GM12872 (cell line): ENCODE results near the gene PTBP3.
A peak's percentile ranks its signal among the peaks of the same experiment; 100 is the strongest.

Source experiments
- TF ChIP-seq, protein P1 (sequence below): IDR thresholded peaks from 3 replicates; pipeline ENCODE4 v1.5.1; 2011; ENCODE audit warnings: low read depth, mild to moderate bottlenecking, low read length, moderate library complexity; ENCODE audit not compliant: insufficient read depth

Gene PTBP3

DNA sequence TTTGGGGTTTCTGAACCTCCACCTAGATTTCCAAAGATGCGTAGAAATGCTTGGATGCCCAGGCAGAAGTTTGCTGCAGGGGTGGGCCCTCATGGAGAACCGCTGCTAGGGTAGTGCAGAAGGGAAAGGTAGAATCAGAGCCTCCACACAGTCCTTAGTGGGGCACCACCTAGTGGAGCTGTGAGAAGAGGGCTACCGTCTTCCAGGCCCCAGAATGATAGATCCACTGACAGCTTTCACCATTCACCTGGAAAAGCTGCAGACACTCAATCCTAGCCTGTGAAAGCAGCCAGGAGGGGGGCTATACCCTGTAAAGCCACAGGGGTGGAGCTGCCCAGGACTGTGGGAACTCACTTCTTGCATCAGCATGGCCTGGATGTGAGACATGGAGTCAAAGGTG, 33.2 kb upstream of the PTBP3 start:
- TF ChIP-seq, protein P1, sequence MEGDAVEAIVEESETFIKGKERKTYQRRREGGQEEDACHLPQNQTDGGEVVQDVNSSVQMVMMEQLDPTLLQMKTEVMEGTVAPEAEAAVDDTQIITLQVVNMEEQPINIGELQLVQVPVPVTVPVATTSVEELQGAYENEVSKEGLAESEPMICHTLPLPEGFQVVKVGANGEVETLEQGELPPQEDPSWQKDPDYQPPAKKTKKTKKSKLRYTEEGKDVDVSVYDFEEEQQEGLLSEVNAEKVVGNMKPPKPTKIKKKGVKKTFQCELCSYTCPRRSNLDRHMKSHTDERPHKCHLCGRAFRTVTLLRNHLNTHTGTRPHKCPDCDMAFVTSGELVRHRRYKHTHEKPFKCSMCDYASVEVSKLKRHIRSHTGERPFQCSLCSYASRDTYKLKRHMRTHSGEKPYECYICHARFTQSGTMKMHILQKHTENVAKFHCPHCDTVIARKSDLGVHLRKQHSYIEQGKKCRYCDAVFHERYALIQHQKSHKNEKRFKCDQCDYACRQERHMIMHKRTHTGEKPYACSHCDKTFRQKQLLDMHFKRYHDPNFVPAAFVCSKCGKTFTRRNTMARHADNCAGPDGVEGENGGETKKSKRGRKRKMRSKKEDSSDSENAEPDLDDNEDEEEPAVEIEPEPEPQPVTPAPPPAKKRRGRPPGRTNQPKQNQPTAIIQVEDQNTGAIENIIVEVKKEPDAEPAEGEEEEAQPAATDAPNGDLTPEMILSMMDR, result peak; percentile 54; the same call in 2 of the 3 replicates

DNA sequence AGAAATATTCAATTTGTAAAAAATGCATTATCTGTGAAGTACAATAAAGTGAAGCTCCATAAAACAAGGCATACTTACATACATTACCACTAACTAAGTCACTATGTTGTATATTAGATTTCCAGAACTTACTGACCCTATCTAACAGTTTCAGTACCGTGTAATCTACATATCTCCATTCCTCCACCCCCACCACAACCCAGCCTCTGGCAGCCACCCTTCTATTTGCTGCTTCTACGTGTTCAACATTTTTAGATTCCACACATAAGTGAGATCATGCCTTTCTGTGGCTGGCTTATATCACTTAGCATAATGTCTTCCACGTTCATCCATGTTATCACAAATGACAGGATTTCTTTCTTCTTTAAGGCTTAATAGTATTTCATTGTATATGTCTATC, 31.3 kb upstream of the PTBP3 start:
- TF ChIP-seq, protein P1, result no peak

DNA sequence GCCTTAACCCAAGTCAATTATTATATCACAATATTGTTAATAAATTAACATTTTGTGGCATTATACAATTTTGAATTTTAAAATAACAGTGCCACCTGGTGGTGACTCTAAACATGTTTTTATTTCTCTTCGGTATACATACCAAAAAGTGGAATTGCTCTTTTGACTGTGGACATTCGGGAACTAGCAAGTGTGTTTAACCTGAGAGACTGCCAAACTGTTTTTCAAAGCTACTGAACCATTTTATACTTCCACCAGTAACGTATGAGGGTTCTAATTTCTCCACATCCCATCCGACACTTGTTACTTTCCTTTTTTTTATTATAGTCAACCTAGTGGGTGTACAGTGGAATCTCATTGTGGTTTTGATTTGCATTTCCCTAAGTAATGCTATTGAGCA, 28.2 kb upstream of the PTBP3 start:
- TF ChIP-seq, protein P1, result peak; percentile 17; the same call in 1 of the 3 replicates

DNA sequence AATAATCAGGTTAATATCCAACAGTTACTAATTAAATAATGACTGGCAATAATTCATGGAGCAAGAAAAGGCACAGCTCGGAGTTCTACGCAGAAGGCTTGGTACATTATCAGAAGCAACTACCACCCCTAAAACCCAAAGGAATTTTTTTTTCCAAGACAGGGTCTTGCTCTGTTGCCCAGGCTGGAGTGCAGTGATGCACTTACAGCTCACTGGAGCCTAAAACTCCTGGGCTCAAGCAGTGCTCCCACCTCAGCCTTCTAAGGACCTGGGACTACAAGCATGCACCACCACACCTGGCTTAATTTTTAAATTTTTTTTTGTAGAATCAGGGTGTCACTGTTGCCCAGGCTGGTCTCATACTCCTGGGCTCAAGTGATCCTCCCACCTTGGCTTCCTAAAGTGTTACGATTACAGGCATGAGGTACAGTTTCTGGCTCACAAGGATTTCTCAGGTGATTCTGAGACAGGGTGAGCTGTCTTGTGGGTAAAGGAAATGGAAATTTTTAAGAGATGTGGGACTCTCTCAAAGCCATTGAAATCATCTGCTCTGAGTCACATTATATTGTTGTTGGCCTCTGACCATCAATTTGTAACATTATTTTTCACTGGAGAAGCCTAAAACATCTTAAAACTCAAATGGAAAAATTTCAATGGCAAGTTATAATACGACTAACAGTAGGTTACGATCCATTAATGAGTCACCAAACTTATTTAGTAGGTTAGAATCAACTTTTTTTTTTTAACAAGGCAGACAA, 26.8 kb upstream of the PTBP3 start:
- TF ChIP-seq, protein P1, result no peak

DNA sequence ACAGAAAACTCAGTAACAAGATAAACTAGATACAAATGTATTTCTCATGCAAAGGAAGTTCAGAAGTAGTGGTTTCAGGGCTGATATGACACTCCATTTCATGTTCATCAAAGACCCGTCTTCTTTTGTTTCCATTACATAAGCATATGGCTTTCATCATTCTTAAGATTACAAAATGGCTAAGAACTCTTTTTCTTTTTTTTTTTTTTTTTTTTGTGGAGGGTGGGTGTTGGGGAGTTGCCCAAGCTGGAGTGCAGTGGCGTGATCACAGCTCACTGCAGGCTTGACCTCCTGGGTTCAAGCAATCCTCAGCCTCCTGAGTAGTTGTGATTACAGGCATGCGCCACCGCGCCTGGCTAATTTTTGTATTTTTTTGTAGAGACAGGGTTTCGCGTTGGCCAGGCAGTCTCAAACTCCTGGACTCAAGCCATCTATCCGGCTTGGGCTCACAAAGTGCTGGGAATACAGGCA, 22.0 kb upstream of the PTBP3 start:
- TF ChIP-seq, protein P1, result no peak

DNA sequence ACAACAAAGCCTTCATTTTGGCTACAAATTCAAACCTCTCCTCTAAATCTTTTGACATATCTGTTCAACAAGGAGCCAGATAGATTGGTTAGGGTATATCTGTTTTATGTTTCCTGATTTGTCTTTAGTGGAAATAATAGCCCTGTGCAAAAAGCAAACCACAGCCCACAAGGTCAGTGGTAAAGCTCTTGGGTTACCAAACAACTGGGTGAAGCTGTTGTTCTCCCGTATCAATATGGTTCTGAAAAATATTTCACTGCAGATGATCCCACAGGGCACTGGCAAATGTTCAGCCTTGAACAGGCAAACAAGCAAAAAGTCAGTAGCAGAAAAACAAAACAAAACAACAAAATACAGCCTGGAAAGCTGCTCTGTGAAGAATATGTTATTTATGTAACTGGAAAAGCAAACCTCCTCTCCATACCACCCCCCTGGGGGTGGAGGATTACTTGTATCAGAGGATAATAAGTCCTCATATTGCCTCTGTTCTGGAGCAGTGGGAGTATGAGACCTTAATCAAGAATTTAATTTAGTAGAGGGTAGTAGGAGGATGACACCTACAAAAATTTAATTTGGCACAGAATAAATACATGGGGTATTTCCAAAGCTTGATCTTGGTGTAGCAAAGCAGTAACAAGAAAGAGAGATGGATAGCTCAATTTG, 20.8 kb upstream of the PTBP3 start:
- TF ChIP-seq, protein P1, result no peak

DNA sequence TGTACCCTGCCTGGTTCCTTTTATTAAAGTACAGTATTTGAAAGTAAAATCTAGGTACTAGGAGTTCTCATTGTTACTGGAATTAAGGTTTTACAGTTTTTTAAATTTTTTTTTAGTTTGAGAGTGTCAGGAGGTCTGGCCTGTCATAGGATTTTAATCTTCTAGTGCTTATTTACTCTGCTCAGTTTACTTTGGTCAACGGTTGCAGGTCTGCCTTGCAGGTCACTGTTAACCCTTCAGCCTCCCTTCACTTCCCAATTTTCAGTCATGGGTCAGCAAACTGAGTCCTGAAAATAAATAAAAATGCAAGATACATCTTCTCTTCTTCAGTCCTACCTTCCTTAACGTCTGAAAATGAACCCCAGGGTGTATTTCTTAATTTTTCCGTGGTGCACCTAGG, 18.8 kb upstream of the PTBP3 start:
- TF ChIP-seq, protein P1, result no peak
